Cardiac muscle cell (in vitro differentiated cells and primary cell): Measurements from ENCODE around the gene C4BPA. TPM values are rescaled to one million over a fixed set of nuclear protein-coding genes. Genes with fewer than 3 reads are reported as not detected.

ENCODE experiments used
- DNase-seq, 2 donors: peaks; one replicate each; pipeline versions ENCODE4 v3.0.0 to v3.0.0-alpha.2; 2010 to 2017; ENCODE audit warnings: low read depth in 1 of 2, low spot score in 1 of 2
- H3K27ac ChIP-seq: fragments of 200-600 bp; sonication (generic); 2 replicates; pipeline ENCODE4 v1.5.1; 2016
- H3K27me3 ChIP-seq: fragments of 200-600 bp; sonication (generic); 2 replicates; pipeline ENCODE4 v1.6.0; 2016; ENCODE audit warnings: control low read depth
- H3K36me3 ChIP-seq: fragments of 200-600 bp; sonication (generic); 2 replicates; pipeline ENCODE4 v1.5.1; 2016; ENCODE audit warnings: control low read depth
- H3K4me1 ChIP-seq: fragments of 200-600 bp; sonication (generic); 2 replicates; pipeline ENCODE4 v1.8.1; 2017; ENCODE audit warnings: low read depth, mild to moderate bottlenecking, mixed run types
- H3K4me3 ChIP-seq: fragments of 200-600 bp; sonication (generic); 2 replicates; pipeline ENCODE4 v1.5.1; 2016; ENCODE audit warnings: mild to moderate bottlenecking
- H3K9me3 ChIP-seq: fragments of 200-600 bp; sonication (generic); 2 replicates; pipeline ENCODE4 v1.5.1; 2017; ENCODE audit warnings: low read depth, mild to moderate bottlenecking, control low read depth
- CTCF ChIP-seq: IDR thresholded peaks from 2 replicates; pipeline ENCODE4 v1.5.1; 2012; ENCODE audit warnings: low read depth, mild to moderate bottlenecking, low read length
- polyA plus RNA-seq: library from polyadenylated mRNA; unstranded; fragments of >200 nt; fragmentation: Nextera tagmentation; extraction: Ambion mirVana; gene quantifications from 2 replicates; pipeline ENCODE4 v1.2.1, GENCODE V29; 2016
- total RNA-seq: library from RNA; depleted of rRNA; stranded (reverse); fragments of >200 nt; gene quantifications from 2 replicates; pipeline ENCODE4 v1.2.3, GENCODE V29; 2016

The C4BPA gene
- total and polyA plus RNA-seq, 2 experiments from 2014 or later, result not detected

- DNase-seq, result no peak
- Histone ChIP-seq H3K9me3 (no peaks in the 10 kb centered on the region), H3K36me3 (no peaks in the 10 kb centered on the region), H3K27ac (no peak overlapping the region), H3K4me1 (no peaks in the 10 kb centered on the region), H3K27me3 (no peaks in the 10 kb centered on the region), H3K4me3 (no peak overlapping the region)
- no peak for TF ChIP-seq CTCF
These were observed 2.3 kb upstream of the C4BPA start for GRCh38 chr1:207101720-207102119.

GRCh38 chr1:207102146-207102545 lies 1.9 kb upstream of the C4BPA start:
- Histone ChIP-seq H3K4me1 (no peaks in the 10 kb centered on the region), H3K9me3 (no peaks in the 10 kb centered on the region), H3K27ac (no peak overlapping the region), H3K4me3 (no peak overlapping the region), H3K36me3 (no peaks in the 10 kb centered on the region), H3K27me3 (no peaks in the 10 kb centered on the region)
- DNase-seq, result no peak
- TF ChIP-seq CTCF, result no peak

GRCh38 chr1:207102659-207103058 lies 1.4 kb upstream of the C4BPA start:
- DNase-seq, result no peak
- TF ChIP-seq CTCF, result no peak
- H3K4me1 ChIP-seq, result no peaks in the 10 kb centered on the region
- H3K36me3 ChIP-seq, result no peaks in the 10 kb centered on the region
- no peak overlapping the region for H3K27ac ChIP-seq
- H3K27me3 ChIP-seq, result no peaks in the 10 kb centered on the region
- H3K9me3 ChIP-seq, result no peaks in the 10 kb centered on the region
- no peak overlapping the region for H3K4me3 ChIP-seq

GRCh38 chr1:207109004-207109403 lies 5.0 kb downstream of the C4BPA start:
- H3K4me3 ChIP-seq, result no peak overlapping the region
- H3K27ac ChIP-seq, result no peak overlapping the region
- no peaks in the 10 kb centered on the region for H3K27me3 ChIP-seq
- no peaks in the 10 kb centered on the region for H3K4me1 ChIP-seq
- no peaks in the 10 kb centered on the region for H3K36me3 ChIP-seq
- no peaks in the 10 kb centered on the region for H3K9me3 ChIP-seq
- TF ChIP-seq CTCF, result no peak
- DNase-seq, result no peak

GRCh38 chr1:207112616-207113296 lies 8.7 kb downstream of the C4BPA start:
- H3K4me1 ChIP-seq, result no peaks in the 10 kb centered on the region
- TF ChIP-seq CTCF, result no peak
- H3K36me3 ChIP-seq, result no peaks in the 10 kb centered on the region
- no peak overlapping the region for H3K4me3 ChIP-seq
- no peak overlapping the region for H3K27ac ChIP-seq
- no peak for DNase-seq
- no peaks in the 10 kb centered on the region for H3K9me3 ChIP-seq
- H3K27me3 ChIP-seq, result no peaks in the 10 kb centered on the region
